NCI-H2081 treated with DMSO at 0.1 percent for 48 hours (cell line): Measurements from ENCODE around the gene WDR76.
A peak's percentile ranks its signal among the peaks of the same experiment; 100 is the strongest.
"Not testable (repeated sequence)": the region's sequence is repeated elsewhere in the genome, so short reads cannot be mapped to it uniquely, and the experiment has no call there.

Experiments
- DNase-seq: peaks from one replicate; lab custom pipeline; 2025; lab: John Stamatoyannopoulos, UW

The WDR76 gene

GRCh38 chr15:43821505-43821904 is 5.3 kb upstream of the WDR76 start:
- DNase-seq: no peak

GRCh38 chr15:43824302-43825246 is 2.2 kb upstream of the WDR76 start, which contains the start of gene MFAP1:
TSS of gene MFAP1 (minus strand) at chr15:43824690. CDS start at chr15:43824569, 121 bp downstream.
- DNase-seq: peak; percentile 87

- DNase-seq: not testable (repeated sequence)
Observed at GRCh38 chr15:43825305-43825704, 1.5 kb upstream of the WDR76 start.

DNA sequence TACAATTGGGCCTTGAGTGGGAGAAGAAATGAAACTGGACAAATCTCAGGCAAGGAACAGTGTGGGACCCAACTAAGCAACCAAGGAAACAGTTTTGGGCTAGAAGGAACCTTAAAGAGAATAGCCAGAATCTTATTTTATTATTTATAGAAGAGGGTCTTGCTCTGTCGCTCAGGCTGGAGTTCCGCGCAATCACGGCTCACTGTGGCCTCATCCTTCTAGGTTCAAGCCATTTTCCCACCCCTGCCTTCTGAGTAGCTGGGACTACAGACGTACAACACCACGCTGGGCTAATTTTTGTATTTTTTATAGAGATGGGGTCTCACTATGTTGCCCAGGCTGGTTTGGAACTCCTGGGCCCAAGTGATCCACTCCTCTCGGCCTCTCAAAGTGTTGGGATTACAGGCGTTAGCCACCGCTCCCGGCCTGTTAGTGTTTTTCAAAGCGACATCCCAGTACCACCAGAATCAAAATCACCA is 734 bp upstream of the WDR76 start:
- DNase-seq: no peak

GRCh38 chr15:43828061-43828657 is 1.4 kb downstream of the WDR76 start:
- DNase-seq: no peak

DNA sequence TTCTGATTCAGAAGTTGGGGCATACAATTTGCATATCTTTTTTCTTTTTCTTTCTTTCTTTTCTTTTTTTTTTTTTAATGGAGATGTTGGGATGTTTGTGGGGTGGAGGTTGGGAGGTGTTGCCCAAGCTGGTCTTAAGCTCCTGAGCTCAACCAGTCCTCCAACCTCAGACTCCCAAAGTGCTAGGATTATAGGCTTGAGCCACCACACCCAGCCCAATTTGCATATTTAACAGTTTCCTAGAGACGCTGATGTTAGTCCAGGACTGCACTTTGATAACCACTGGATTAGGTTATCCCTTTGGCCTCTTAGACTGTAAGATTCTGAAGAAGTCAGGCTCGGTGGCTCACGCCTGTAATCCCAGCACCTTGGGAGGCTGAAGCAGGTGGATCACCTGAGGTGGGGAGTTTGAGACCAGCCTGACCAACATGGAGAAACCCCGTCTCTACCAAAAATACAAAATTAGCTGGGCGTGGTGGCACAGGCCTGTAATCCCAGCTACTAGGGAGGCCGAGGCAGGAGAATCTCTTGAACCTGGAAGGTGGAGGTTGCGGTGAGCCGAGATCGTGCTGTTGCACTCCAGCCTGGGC is 3.2 kb downstream of the WDR76 start:
- not testable (repeated sequence) for DNase-seq

DNA sequence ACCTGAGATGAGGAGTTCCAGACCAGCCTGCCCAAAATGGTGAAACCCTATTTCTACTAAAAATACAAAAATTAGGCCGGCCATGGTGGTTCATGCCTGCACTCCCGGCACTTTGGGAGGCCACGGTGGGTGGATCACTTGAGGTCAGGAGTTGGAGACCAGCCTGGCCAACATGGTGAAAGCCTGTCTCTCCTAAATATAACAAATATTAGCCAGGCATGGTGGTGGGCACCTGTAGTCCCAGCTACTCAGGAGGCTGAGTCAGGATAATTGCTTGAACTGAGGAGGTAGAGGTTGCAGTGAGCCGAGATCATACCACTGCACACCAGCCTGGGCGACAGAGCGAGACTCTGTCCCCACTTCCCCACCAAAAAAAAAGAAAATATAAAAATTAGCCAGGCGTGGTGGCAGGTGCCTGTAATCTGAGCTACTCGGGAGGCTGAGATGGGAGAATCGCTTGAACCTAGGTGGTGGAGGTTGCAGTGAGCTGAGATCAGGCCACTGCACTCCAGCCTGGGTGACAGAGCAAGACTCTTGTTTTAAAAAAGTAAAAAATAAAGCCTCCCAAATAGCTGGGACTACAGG is 4.0 kb downstream of the WDR76 start:
- not testable (repeated sequence) for DNase-seq

DNA sequence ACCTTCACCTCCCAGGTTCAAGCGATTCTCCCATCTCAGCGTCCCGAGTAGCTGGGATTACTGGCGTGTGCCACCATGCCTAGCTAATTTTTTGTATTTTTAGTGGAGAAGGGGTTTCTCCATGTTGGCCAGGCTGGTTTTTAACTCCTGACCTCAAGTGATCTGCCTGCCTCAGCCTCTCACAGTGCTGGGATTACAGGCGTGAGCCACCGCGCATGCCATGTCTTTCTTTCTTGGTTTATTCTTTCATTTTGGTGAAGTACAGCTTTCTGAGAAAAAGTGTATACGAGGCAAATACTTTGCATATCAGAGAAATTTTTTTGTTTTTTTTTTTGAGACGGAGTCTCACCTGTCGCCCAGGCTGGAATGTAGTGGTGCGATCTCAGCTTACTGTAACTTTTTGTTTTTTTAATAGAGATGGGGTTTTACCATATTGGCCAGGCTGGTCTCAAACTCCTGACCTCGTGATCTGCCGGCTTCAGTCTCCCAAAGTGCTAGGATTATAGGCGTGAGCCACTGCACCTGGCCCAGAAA is 4.8 kb downstream of the WDR76 start:
- not testable (repeated sequence) for DNase-seq

- not testable (repeated sequence) for DNase-seq
Observed at GRCh38 chr15:43832485-43832884, 5.7 kb downstream of the WDR76 start.

DNA sequence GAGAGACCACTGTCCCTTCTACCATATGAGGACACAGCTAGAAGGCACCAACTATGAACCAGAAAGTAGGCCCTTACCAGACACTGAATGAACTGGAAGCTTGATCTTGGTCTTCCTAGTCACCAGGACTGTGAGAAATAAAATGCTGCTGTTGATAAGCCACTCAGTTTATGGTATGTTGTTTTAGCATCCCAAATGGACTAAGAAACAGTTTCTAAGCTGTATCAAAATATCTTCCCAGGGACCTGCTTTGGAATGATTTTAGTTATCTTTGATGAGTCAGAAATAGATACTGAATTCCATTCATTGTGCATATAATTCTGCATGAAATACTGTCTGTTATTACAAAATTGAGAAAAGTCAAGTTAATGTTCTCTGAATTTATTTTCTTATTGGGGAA is 18.6 kb downstream of the WDR76 start:
- no peak for DNase-seq

DNA sequence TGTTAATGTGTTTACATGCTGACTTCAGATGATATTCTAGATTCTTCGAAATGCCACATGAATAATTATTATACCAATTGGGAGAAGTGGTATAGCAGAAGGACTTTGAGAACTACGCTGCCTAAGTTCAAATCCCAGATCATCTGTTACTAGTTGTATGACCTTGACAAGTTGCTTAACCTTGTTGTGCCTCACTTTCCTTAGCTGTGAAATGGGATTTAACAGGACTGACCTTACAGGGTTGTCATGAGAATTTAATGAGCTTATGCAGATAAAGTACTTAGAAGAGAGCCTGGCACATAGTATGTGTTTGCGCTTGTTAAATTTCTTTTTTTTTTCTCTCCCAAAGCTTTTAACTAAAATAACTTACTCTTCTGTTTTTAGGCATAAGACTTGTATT is 24.4 kb downstream of the WDR76 start:
- no peak for DNase-seq

GRCh38 chr15:43852607-43853006 is 25.8 kb downstream of the WDR76 start:
- no peak for DNase-seq

- no peak for DNase-seq
Observed at GRCh38 chr15:43854801-43855200, 28.0 kb downstream of the WDR76 start.

DNA sequence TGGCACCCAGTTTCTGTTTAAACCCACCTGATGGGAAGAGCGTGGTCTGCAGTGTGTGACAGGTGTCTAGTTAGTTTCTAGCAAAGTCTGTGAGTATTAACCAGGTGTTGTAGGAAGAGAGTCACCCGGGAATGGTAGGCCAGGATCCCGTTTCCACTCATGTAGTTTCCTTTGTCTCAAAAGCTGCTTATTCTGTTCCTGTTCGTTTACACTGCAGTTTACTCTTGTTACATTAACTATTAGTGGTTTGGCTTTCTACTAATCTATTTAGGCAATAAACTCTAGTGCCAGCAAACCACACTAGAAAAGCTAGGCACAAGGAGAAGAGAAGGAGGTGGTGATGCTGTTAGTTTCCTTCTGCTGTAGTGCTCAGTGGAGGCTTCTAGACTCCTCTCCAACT is 32.7 kb downstream of the WDR76 start:
- no peak for DNase-seq

- DNase-seq: not testable (repeated sequence)
Observed at GRCh38 chr15:43866636-43867035, 39.8 kb downstream of the WDR76 start.

DNA sequence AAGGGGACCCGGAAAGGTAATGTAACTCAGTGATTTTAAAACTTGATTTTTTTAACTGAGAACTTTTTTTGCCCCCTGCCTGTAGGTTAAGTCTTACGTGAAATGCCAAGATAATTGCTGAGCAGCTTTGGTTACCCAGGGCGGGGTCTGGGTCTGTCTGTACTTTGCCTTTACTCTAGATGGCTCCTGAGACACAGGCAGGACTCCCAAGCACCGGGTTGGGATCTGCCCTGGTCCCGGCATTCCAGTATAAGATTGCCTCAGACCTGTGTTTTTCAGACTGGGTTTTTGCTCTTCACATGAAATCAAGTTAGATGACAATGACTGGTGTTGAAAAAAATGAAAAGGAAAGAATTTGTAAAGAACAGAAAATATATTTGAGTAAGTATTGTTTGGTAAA is 40.3 kb downstream of the WDR76 start:
- no peak for DNase-seq

DNA sequence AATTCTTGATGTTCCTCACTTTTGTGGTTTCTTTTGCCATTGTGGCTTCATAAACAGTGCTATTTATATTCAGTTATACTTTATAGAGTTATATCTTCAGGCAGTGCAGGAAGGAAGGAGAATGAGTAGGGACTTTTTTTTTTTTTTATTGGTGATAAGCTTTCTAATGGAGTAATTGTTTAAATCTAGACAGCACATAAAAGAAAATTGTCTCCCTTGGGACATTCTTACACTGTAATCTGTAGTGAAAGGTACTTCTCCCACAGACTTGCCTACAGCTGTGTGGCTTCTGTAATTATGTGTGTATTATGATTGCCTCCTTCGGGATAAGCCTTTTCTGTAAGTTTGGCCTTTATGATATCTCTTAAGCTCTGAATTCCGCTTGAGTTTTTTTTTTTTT is 41.6 kb downstream of the WDR76 start:
- no peak for DNase-seq

- DNase-seq: no peak
Observed at GRCh38 chr15:43871835-43872234, 45.0 kb downstream of the WDR76 start.

GRCh38 chr15:43872416-43873020 is 45.7 kb downstream of the WDR76 start:
- DNase-seq: no peak

DNA sequence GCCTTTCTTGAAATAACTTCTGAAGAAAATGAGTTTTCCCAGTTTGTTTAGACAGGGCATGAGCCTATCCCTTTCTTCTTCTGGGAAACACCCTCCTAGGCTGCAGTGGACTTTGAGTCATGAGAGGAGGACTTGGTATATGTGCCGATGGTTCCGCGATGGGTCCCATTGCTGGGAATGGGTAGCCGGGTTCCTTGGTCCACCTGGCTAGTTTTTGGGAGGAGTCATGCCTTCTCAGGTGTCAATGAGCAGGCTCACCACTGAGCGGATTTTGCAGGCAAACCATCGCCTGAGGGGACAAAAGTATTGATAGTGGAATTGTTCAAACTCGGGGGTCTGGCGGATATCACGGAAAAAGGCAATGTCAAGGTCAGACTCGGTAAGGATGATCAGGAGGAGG is 46.8 kb downstream of the WDR76 start:
- no peak for DNase-seq

- DNase-seq: no peak
Observed at GRCh38 chr15:43876872-43877271, 50.1 kb downstream of the WDR76 start.

- DNase-seq: no peak
Observed at GRCh38 chr15:43877371-43877770, 50.6 kb downstream of the WDR76 start.
